Femur (tissue), 1 donor: Measurements from ENCODE around the gene SNX4.
"Not testable (repeated sequence)": the region's sequence is repeated elsewhere in the genome, so short reads cannot be mapped to it uniquely, and the experiment has no call there.

ENCODE experiments used
- DNase-seq: peaks from one replicate; pipeline ENCODE4 v3.0.0-alpha.2; 2017

Gene SNX4

GRCh38 chr3:125519678-125520562 lies at the start of gene SNX4:
Gene SNX4, minus strand, starts transcription at chr3:125520202. Its CDS starts 30 bp downstream, at chr3:125520172.
- peak; percentile 96 for DNase-seq

- DNase-seq, result no peak
Measured at GRCh38 chr3:125556314-125556713, 36.3 kb upstream of the SNX4 start.

GRCh38 chr3:125552401-125552800 lies 32.4 kb upstream of the SNX4 start:
- no peak for DNase-seq

GRCh38 chr3:125528920-125529319 lies 8.9 kb upstream of the SNX4 start:
- no peak for DNase-seq

- no peak for DNase-seq
Measured at GRCh38 chr3:125525153-125525552, 5.2 kb upstream of the SNX4 start.

- not testable (repeated sequence) for DNase-seq
Measured at GRCh38 chr3:125520563-125520919, 539 bp upstream of the SNX4 start.

GRCh38 chr3:125515421-125515820 lies 4.6 kb downstream of the SNX4 start:
- no peak for DNase-seq

GRCh38 chr3:125513490-125514115 lies 6.4 kb downstream of the SNX4 start:
- DNase-seq, result no peak

GRCh38 chr3:125512135-125512920 lies 7.7 kb downstream of the SNX4 start:
- DNase-seq, result no peak

- no peak for DNase-seq
Measured at GRCh38 chr3:125511420-125512118, 8.4 kb downstream of the SNX4 start.

- DNase-seq, result no peak
Measured at GRCh38 chr3:125507128-125507527, 12.9 kb downstream of the SNX4 start.

- DNase-seq, result no peak
Measured at GRCh38 chr3:125498630-125499029, 21.4 kb downstream of the SNX4 start.

GRCh38 chr3:125496701-125497100 lies 23.3 kb downstream of the SNX4 start:
- DNase-seq, result no peak

GRCh38 chr3:125482406-125482805 lies 37.6 kb downstream of the SNX4 start:
- DNase-seq, result no peak

- no peak for DNase-seq
Measured at GRCh38 chr3:125481786-125482185, 38.2 kb downstream of the SNX4 start.

- DNase-seq, result not testable (repeated sequence)
Measured at GRCh38 chr3:125481375-125481759, 38.6 kb downstream of the SNX4 start.

- DNase-seq, result no peak
Measured at GRCh38 chr3:125480656-125481374, 39.2 kb downstream of the SNX4 start.

GRCh38 chr3:125479091-125479490 lies 40.9 kb downstream of the SNX4 start:
- DNase-seq, result no peak

- DNase-seq, result no peak
Measured at GRCh38 chr3:125478326-125478725, 41.7 kb downstream of the SNX4 start.

- no peak for DNase-seq
Measured at GRCh38 chr3:125477701-125478100, 42.3 kb downstream of the SNX4 start.

GRCh38 chr3:125470671-125471070 lies 49.3 kb downstream of the SNX4 start:
- DNase-seq, result no peak

GRCh38 chr3:125462722-125463299 lies 57.2 kb downstream of the SNX4 start:
- no peak for DNase-seq
